ENCODE results near the gene INCENP.

DNA sequence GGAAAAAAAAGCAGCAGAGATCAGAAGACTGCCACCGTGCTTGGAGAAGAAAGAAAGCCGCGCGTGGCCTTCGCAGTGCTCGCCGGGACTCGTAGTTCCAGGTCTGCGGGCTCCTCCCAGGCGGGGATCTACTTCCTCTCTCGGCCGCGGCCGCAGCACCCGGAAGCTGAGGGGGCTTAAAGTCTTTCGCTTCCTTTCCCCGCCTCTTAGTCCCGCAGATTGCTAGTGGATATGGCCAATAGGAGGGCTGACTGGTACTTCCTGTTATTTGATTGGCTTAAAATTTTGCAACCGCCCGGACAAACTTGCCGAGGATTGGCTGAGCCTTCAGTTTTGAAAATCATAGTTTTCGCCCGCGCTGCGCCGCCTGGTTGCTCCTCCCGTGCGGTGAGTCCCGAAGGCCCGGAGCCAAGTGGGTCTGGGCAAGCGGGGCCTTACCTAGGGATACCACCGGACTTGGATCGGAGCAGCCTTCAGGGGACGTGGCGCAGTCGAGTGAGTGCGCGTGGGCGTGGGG lies at the start of gene INCENP:
- TF ChIP-seq, protein P1, sequence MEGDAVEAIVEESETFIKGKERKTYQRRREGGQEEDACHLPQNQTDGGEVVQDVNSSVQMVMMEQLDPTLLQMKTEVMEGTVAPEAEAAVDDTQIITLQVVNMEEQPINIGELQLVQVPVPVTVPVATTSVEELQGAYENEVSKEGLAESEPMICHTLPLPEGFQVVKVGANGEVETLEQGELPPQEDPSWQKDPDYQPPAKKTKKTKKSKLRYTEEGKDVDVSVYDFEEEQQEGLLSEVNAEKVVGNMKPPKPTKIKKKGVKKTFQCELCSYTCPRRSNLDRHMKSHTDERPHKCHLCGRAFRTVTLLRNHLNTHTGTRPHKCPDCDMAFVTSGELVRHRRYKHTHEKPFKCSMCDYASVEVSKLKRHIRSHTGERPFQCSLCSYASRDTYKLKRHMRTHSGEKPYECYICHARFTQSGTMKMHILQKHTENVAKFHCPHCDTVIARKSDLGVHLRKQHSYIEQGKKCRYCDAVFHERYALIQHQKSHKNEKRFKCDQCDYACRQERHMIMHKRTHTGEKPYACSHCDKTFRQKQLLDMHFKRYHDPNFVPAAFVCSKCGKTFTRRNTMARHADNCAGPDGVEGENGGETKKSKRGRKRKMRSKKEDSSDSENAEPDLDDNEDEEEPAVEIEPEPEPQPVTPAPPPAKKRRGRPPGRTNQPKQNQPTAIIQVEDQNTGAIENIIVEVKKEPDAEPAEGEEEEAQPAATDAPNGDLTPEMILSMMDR (IDR thresholded peaks at IDR 0.05 in 8 of 11, conservative IDR thresholded peaks at IDR 0.05 in 3 of 11), result peak in 3 of 11 experiments; percentile 14 to 39 (median 32)
- TF ChIP-seq POLR2AphosphoS5 (IDR thresholded peaks at IDR 0.05), result peak; percentile 67 to 83 (median 81)
- no peak for TF ChIP-seq POLR2A (IDR thresholded peaks at IDR 0.05)

Data from spleen (tissue), 7 donors.